ENCODE results near the gene PFKL. TPM values are rescaled to one million over a fixed set of nuclear protein-coding genes. Genes with fewer than 3 reads are reported as not detected.
"Not testable (repeated sequence)": the region's sequence is repeated elsewhere in the genome, so short reads cannot be mapped to it uniquely, and the experiment has no call there.

PFKL gene
- total RNA-seq, 2 experiments from 2014 or later: 162 to 200 TPM

GRCh38 chr21:44334329-44335030 lies 34.6 kb downstream of the PFKL start:
- CTCF ChIA-PET: no interaction called here
- Mint-ChIP-seq H3K27me3 (no peaks in the 10 kb centered on the region), H3K36me3 (peaks cover 4% of the 10 kb centered on the region), H3K9me3 (ENCODE audit: low read depth) (no peaks in the 10 kb centered on the region), H3K4me1 (peaks cover 5% of the 10 kb centered on the region), H3K4me3 (no peak overlapping the region), H3K27ac (no peak overlapping the region)
- ATAC-seq: no peak
- DNase-seq: no peak

DNA sequence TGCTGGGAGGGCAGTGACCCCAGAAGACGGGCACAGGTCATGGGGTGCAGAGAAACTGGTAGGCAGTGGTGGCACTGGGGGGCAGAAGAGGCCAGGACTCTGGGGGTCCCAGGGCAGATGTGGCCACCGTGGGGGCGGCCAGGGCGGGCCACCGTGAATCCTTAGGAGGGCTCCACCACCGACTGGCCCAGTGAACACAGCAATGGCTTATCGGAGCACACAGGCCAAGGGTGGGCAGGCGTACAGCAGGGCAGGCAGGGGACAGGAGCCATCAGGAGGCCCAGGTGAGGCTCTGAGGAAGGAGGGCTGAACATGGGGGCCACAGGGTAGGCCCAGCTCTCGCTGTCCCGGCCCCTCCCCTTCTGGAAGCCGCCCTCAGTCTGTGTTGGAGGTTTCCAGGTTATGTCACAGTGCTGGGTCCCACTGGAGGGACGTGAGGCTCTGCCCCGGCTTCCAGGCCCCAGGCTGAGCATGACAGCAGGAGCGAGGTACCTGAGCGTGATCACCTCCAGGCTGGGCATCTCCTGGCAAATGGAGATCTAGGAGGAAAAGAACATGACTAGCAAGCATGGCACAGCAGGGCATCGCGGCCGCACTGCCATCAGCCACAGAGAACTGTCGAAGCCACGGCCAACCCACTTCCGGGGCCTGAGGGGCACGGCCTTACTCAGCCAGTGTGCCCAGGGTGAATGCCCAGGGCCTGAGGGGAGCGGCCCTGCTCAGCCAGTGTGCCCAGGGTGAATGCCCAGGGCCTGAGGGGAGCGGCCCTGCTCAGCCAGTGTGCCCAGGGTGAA lies 35.6 kb downstream of the PFKL start:
- no peak overlapping the region for H3K4me3 Mint-ChIP-seq
- no peaks in the 10 kb centered on the region for H3K27me3 Mint-ChIP-seq
- H3K4me1 Mint-ChIP-seq: peaks cover 15% of the 10 kb centered on the region
- no peak overlapping the region for H3K27ac Mint-ChIP-seq
- ATAC-seq (no peak), DNase-seq (no peak)
- H3K36me3 Mint-ChIP-seq: peaks cover 4% of the 10 kb centered on the region
- no peaks in the 10 kb centered on the region for H3K9me3 Mint-ChIP-seq (ENCODE audit: low read depth)
- CTCF ChIA-PET: no interaction called here

DNA sequence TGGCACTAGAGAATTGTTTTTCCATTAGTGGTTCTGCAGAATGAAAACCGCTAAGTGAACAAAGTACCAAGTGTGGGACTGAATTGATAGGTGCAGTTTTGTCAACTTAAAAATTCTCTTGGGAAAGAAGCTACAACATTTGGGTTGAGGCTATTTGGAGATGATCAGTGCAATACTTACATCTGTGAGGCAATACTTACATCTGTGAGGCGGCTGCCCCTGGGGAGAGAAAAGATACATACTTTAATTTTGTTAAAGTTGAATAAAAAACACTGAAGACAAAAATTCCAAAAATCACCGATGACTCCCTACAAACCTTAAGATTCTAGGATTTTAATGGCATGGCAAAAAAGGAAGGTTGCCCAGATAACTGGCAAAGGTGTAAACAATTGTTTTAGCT lies 37.6 kb downstream of the PFKL start:
- H3K36me3 Mint-ChIP-seq: peaks cover 4% of the 10 kb centered on the region
- CTCF ChIA-PET: interaction anchor here (1.8 kb wide), 1 partner anchor 40 kb away, joined by 5 read pairs; no protein-coding TSS in a partner anchor
- no peaks in the 10 kb centered on the region for H3K27me3 Mint-ChIP-seq
- peaks cover 20% of the 10 kb centered on the region for H3K4me1 Mint-ChIP-seq
- no peak for DNase-seq
- ATAC-seq: no peak
- peak overlapping the region; percentile 45 for H3K4me3 Mint-ChIP-seq
- no peaks in the 10 kb centered on the region for H3K9me3 Mint-ChIP-seq (ENCODE audit: low read depth)
- H3K27ac Mint-ChIP-seq: peak overlapping the region; percentile 62

- H3K9me3 Mint-ChIP-seq (ENCODE audit: low read depth): no peaks in the 10 kb centered on the region
- H3K27ac Mint-ChIP-seq: peak overlapping the region; percentile 62
- DNase-seq (peak; percentile 61), ATAC-seq (no peak)
- CTCF ChIA-PET: interaction anchor here (1.8 kb wide), 1 partner anchor 40 kb away, joined by 5 read pairs; no protein-coding TSS in a partner anchor
- peak overlapping the region; percentile 45 for H3K4me3 Mint-ChIP-seq
- H3K4me1 Mint-ChIP-seq: peaks cover 20% of the 10 kb centered on the region
- H3K36me3 Mint-ChIP-seq: peaks cover 4% of the 10 kb centered on the region
- H3K27me3 Mint-ChIP-seq: no peaks in the 10 kb centered on the region
Observed at GRCh38 chr21:44337941-44338895, 38.4 kb downstream of the PFKL start.

DNA sequence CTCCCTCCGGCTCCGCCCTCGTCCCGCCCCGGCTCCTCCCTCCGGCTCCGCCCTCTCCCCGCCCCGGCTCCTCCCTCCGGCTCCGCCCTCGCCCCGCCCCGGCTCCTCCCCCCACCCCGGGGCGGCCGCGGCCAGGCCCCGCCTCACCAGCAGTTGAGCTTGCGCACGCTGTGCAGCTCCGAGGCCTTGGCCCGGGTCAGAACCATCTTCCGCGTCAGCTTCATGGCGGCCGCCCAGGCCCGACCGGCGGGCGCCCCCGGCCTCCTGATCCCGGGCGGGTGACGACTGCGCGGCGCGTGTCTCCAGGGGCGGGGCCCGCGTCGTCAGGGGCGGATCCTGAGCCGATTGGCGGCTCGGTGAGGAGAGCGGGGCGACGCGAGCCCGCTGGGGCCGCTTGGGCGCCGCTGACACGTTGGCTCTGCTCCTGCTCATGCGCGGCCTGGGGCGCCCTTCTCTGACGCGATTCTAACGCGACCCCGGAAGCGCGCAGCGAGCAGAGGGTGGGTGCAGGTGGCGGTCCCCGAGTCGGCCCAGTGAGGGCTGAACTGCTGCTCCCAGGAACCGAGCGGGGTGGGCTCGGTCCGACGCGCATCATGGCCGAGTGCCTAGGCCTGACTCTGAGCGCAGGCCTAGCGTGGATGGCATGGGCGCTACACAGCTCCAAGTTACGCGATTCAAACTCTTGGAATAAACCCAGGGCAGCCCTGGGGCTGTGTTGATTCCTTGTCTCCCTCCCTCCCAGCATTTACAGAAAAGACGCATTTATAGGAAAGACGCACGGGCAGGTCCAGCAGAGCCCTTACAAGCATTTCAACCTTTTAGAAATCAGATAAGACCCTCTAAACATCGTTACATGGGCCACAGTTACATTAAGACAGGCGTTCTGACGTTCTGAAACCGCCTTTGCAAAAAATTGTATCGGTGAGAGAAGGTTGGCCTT lies 39.4 kb downstream of the PFKL start, which contains the start of gene CFAP410:
Gene CFAP410 (minus strand): TSS at position 420 of the 940 bp plus-strand sequence. CDS start 196 bp downstream, at position 224.
- H3K4me1 Mint-ChIP-seq: peaks cover 20% of the 10 kb centered on the region
- peaks cover 4% of the 10 kb centered on the region for H3K36me3 Mint-ChIP-seq
- no peaks in the 10 kb centered on the region for H3K9me3 Mint-ChIP-seq (ENCODE audit: low read depth)
- peak within 1 kb of the TSS; percentile 82 for H3K4me3 Mint-ChIP-seq
- ATAC-seq (peak; percentile 97), DNase-seq (peak; percentile 97)
- H3K27ac Mint-ChIP-seq: peak within 1 kb of the TSS; percentile 89
- CTCF ChIA-PET: interaction anchor here (1.3 to 1.4 kb wide), 2 partner anchors 21 to 118 kb away, joined by 3 to 4 read pairs; no protein-coding TSS in a partner anchor
- no peaks in the 10 kb centered on the region for H3K27me3 Mint-ChIP-seq

DNA sequence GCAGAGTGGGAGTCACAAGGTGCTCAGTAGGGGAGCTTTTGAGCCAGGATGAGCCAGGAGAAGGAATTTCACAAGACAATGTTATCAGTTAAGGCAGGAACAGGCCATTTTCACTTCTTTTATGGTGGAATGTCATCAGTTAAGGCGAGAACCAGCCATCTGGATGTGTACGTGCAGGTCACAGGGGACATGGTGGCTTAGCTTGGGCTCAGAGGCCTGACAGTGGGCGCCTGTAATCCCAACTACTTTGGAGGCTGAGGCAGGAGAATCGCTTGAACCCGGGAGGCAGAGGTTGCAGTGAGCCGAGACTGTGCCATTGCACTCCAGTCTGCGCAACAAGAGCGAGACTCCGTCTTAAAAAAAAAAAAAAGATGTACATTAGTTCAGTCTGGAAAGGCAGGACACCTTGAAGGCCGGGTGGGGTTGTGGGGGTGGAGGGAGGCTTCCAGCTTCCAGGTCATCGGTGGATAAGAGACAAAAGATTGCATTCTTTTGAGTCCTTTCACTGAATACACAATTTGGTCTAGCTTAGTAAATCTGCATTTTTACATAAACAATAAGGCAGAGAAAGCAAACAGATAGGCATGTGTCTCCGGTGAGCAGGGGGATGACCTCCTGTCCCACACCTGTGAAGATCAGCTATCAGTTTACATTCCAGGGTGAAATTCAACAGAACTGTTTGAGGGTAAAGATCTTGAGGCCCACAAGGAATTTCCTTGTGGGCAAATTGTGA lies 42.0 kb downstream of the PFKL start:
- CTCF ChIA-PET: interaction anchor here (1.3 kb wide), 1 partner anchor 11 kb away, joined by 5 read pairs; the partner anchor contains the start of gene TRPM2
- not testable (repeated sequence) for H3K9me3 Mint-ChIP-seq (ENCODE audit: low read depth); DNase-seq; H3K36me3 Mint-ChIP-seq; ATAC-seq; H3K27ac Mint-ChIP-seq; H3K27me3 Mint-ChIP-seq; H3K4me3 Mint-ChIP-seq
- H3K4me1 Mint-ChIP-seq: peaks cover 20% of the 10 kb centered on the region

DNA sequence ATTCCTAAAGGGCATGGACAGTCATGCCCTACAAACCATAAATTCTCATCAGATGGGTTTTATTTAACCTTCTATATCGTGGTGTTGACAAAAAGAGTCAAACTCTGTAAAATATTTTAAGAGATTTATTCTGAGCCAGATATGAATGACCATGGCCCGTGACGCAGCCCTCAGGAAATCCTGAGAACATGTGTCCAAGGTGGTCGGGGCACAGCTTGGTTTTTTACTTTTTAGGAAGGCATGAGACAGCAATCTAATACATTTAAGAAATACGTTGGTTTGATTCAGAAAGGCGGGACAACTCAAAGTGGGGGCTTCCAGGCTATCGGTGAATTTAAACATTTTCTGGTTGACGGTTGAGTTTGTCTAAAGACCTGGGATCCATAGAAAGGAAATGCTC lies 43.1 kb downstream of the PFKL start:
- not testable (repeated sequence) for H3K4me3 Mint-ChIP-seq; H3K36me3 Mint-ChIP-seq; H3K9me3 Mint-ChIP-seq (ENCODE audit: low read depth); H3K27ac Mint-ChIP-seq; ATAC-seq; DNase-seq
- CTCF ChIA-PET: interaction anchor here (1.3 kb wide), 1 partner anchor 10 kb away, joined by 5 read pairs; the partner anchor contains the start of gene TRPM2
- peaks cover 16% of the 10 kb centered on the region for H3K4me1 Mint-ChIP-seq
- H3K27me3 Mint-ChIP-seq: peaks cover 14% of the 10 kb centered on the region

DNA sequence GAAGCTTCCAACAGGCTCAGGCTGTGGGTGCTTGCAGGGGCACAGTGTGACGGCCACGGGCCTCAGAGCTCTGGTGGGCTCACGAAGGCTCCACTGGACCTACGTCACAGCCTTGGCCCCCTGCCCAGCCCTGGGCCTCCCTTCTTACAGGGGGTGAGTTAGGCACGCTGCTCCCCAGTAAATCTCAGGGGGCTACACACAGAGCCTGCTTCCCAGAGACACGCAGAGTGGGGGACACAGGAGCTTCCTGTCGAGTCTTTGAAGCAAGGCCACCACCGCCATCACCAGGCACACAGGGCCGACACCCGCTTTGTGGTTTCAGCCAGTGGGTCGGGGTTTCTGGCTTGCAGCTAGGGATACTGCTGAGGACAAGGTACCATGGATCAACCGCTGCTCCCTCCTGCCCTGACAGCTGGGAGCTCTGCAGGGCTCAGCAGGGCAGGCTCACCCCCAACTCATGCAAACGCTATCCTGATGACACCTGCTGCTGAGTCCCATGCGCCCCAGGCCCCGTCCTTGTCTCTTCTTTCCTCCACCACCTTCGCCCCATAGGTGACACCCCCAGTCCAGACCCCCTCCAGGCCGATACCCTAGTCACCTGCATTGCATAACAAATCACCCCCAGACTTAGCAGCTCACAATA lies 44.8 kb downstream of the PFKL start:
- CTCF ChIA-PET: interaction anchor here (1.0 to 1.3 kb wide), 2 partner anchors 9 to 10 kb away, joined by 3 to 4 read pairs; partner anchors contain the start of gene TRPM2
- H3K4me3 Mint-ChIP-seq: no peak overlapping the region
- no peak for ATAC-seq
- no peak for DNase-seq
- H3K27ac Mint-ChIP-seq: no peak overlapping the region
- peaks cover 13% of the 10 kb centered on the region for H3K4me1 Mint-ChIP-seq
- H3K36me3 Mint-ChIP-seq: no peaks in the 10 kb centered on the region
- H3K27me3 Mint-ChIP-seq: peaks cover 26% of the 10 kb centered on the region
- H3K9me3 Mint-ChIP-seq (ENCODE audit: low read depth): no peaks in the 10 kb centered on the region

GRCh38 chr21:44345495-44345894 lies 45.6 kb downstream of the PFKL start:
- no peak overlapping the region for H3K27ac Mint-ChIP-seq
- CTCF ChIA-PET: interaction anchor here (1.3 kb wide), 1 partner anchor 8 kb away, joined by 4 read pairs; the partner anchor contains the start of gene TRPM2
- H3K36me3 Mint-ChIP-seq: no peaks in the 10 kb centered on the region
- ATAC-seq (no peak), DNase-seq (no peak)
- no peaks in the 10 kb centered on the region for H3K9me3 Mint-ChIP-seq (ENCODE audit: low read depth)
- no peak overlapping the region for H3K4me3 Mint-ChIP-seq
- peaks cover 26% of the 10 kb centered on the region for H3K27me3 Mint-ChIP-seq
- H3K4me1 Mint-ChIP-seq: peaks cover 5% of the 10 kb centered on the region

DNA sequence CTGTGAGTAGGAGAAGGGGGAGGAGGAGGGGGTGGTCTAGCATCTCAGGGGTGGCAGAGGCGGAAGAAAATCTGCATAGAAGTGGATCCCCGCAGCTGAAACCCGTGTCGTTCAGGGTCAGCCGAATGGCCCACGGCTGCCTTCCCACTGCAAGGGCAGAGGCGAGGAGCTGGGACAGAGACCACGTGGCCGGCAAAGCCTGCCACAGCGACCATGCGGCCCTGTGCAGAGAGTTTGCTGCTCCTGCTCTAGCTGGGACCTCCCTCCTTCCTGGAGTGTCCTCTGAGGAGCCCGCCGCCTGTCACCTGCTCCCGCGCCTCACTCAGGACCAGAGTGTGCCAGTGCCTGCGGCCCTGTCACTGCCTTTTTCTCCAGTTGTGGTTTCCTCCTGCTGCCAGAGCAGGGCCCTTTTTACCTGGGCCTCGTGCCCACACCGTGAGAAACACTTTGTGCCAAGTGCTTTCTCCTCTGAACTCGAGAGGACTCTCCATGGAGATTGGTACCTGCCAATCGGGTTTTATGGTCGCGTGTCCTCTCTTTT lies 48.1 kb downstream of the PFKL start:
- ATAC-seq: no peak
- Mint-ChIP-seq H3K27ac (no peak overlapping the region), H3K36me3 (no peaks in the 10 kb centered on the region), H3K4me3 (no peak overlapping the region), H3K4me1 (peaks cover 15% of the 10 kb centered on the region), H3K9me3 (ENCODE audit: low read depth) (no peaks in the 10 kb centered on the region), H3K27me3 (peaks cover 32% of the 10 kb centered on the region)
- CTCF ChIA-PET: no interaction called here
- DNase-seq: no peak

DNA sequence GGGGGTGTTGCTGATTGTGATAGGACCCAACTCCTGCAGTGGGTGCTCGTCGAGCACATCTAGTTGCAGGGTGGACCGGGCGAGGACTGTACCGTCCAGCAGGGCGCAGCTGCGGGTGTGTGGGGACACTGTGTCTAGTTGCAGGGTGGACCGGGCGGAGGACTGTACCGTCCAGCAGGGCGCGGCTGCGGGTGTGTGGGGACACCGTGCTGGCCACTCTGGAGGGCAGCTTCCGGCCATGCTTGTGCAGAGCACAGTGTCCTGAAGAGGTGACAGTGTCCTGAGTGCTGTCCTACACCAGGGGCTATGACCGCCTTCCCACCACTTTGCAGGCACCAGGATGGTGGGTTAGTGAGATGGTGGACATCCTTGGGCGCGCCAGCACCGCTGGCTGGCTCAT lies 49.0 kb downstream of the PFKL start:
- Mint-ChIP-seq H3K27ac (no peak overlapping the region), H3K36me3 (no peaks in the 10 kb centered on the region), H3K4me3 (no peak overlapping the region), H3K4me1 (peaks cover 24% of the 10 kb centered on the region), H3K27me3 (peaks cover 35% of the 10 kb centered on the region), H3K9me3 (ENCODE audit: low read depth) (no peaks in the 10 kb centered on the region)
- DNase-seq: no peak
- no peak for ATAC-seq
- CTCF ChIA-PET: no interaction called here
